Endothelial cell of umbilical vein (primary cell): ENCODE results near the gene MOB3B.

Experiments used
- EZH2 ChIP-seq: IDR thresholded peaks from 2 replicates; pipeline ENCODE4 v1.6.1; 2012; ENCODE audit warnings: borderline replicate concordance, low read depth, mild to moderate bottlenecking, moderate library complexity, low read length, inconsistent platforms; ENCODE audit not compliant: severe bottlenecking
- FOS ChIP-seq: IDR thresholded peaks from 2 replicates; pipeline ENCODE4 v1.6.1; 2011; ENCODE audit warnings: mild to moderate bottlenecking, low read length, moderate library complexity, borderline replicate concordance; ENCODE audit not compliant: insufficient read depth
- GATA2 ChIP-seq: IDR thresholded peaks from 2 replicates; pipeline ENCODE4 v1.7.0; 2011; ENCODE audit warnings: low read depth, mild to moderate bottlenecking, moderate library complexity, mixed read lengths, low read length; ENCODE audit not compliant: insufficient read length, insufficient read depth
- JUN ChIP-seq: IDR thresholded peaks from 2 replicates; pipeline ENCODE4 v1.6.1; 2011; ENCODE audit warnings: borderline replicate concordance, low read depth; ENCODE audit not compliant: insufficient read length, insufficient read depth
- MYC ChIP-seq: IDR thresholded peaks from one replicate; pipeline ENCODE4 v1.6.1; 2011; ENCODE audit warnings: mild to moderate bottlenecking, low read depth, low read length
- POLR2A ChIP-seq: IDR thresholded peaks from 2 replicates; pipeline ENCODE4 v1.6.1; 2012; ENCODE audit warnings: low read depth, mild to moderate bottlenecking, control low read depth, low read length
- POLR2AphosphoS5 ChIP-seq: IDR thresholded peaks from 2 replicates; pipeline ENCODE4 v1.6.1; 2012; ENCODE audit warnings: low read depth, mild to moderate bottlenecking, control low read depth, low read length, moderate library complexity; ENCODE audit not compliant: insufficient read depth
- TF ChIP-seq, protein P1 (sequence below), 2 donors: IDR thresholded peaks; 1 replicate in 1 of 2; 2 replicates in 1 of 2; pipeline ENCODE4 v1.5.1; 2011; ENCODE audit warnings: low read length in 2 of 2, mild to moderate bottlenecking in 2 of 2, moderate library complexity in 2 of 2, control low read depth in 1 of 2, inconsistent platforms in 1 of 2, low read depth in 1 of 2; ENCODE audit not compliant: insufficient read depth in 1 of 2; ENCODE audit errors: extremely low read depth in 1 of 2
- TF ChIP-seq, protein P2 (sequence below): IDR thresholded peaks from 2 replicates; pipeline ENCODE4 v1.6.1; 2011; ENCODE audit not compliant: insufficient read depth, insufficient read length

DNA sequence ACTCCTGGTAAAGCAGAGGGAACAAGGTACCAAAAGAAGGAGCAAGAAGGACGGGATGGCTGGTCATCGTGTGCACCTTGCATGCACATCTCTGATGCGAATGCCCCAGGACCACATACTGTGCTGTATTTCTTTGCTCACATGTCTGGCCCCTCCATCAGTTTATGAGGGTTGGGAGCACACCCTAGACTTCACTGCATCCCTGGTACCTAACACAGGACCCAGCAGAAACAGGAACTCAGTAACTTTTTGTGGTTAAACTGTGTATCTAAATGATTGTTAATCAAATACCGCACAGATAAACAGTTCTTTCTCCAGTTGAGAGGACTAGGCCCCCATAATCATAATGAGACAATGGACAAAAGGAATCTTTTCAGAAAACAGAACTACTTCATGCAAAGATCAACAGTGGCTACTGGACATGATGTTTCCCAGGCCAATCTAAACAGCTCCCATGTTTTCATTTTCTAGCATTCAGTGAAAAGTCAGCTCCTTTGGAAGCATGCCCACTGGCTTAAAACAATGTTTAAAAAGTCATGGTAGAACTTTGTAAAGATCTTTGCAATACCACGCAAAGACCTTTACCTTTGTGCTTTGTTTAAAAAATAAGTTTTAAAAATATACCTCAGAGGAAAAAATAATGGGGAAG is 61.0 kb downstream of the MOB3B start:
- TF ChIP-seq POLR2A (no peak), EZH2 (no peak), POLR2AphosphoS5 (no peak), JUN (no peak), MYC (no peak), GATA2 (no peak), FOS (no peak)
- TF ChIP-seq, protein P1, sequence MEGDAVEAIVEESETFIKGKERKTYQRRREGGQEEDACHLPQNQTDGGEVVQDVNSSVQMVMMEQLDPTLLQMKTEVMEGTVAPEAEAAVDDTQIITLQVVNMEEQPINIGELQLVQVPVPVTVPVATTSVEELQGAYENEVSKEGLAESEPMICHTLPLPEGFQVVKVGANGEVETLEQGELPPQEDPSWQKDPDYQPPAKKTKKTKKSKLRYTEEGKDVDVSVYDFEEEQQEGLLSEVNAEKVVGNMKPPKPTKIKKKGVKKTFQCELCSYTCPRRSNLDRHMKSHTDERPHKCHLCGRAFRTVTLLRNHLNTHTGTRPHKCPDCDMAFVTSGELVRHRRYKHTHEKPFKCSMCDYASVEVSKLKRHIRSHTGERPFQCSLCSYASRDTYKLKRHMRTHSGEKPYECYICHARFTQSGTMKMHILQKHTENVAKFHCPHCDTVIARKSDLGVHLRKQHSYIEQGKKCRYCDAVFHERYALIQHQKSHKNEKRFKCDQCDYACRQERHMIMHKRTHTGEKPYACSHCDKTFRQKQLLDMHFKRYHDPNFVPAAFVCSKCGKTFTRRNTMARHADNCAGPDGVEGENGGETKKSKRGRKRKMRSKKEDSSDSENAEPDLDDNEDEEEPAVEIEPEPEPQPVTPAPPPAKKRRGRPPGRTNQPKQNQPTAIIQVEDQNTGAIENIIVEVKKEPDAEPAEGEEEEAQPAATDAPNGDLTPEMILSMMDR (IDR thresholded peaks at IDR 0.05; ENCODE audit: extremely low read depth in 1 of 2, insufficient read depth in 1 of 2, low read depth in 1 of 2, low read length in 2 of 2), result no peak
- TF ChIP-seq, protein P2, sequence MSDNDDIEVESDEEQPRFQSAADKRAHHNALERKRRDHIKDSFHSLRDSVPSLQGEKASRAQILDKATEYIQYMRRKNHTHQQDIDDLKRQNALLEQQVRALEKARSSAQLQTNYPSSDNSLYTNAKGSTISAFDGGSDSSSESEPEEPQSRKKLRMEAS, result no peak
